DMS79 treated with DMSO at 0.1 percent for 48 hours (cell line): ENCODE data around the gene NUBPL.
"Not testable (repeated sequence)": the region's sequence is repeated elsewhere in the genome, so short reads cannot be mapped to it uniquely, and the experiment has no call there.

ENCODE experiments used
- DNase-seq: peaks from one replicate; lab custom pipeline; 2025; lab: John Stamatoyannopoulos, UW

NUBPL gene

GRCh38 chr14:31813724-31814490, 252.7 kb downstream of the NUBPL start:
- DNase-seq, result not testable (repeated sequence)

GRCh38 chr14:31819281-31819680, 258.1 kb downstream of the NUBPL start:
- DNase-seq, result no peak

DNA sequence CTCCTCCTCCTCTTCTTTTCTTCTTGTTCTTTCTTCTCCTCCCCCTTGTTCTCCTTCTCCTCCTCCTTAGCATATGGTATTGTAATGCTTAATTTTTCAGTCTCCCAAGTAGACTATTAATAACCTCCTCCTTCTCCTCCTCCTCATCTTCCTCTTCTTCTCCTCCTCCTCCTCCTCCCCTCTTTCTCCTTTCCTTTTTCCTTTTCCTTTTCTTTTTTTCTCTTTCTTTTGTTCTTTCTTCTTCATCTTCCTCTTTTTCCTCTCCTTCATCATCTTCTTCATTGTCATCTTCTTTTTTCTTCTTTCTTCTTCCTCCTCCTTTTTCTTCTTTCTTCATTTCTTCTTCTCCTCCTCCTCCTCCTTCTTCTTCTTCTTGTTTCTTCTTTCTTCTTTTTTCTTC, 264.3 kb downstream of the NUBPL start:
- DNase-seq, result no peak

DNA sequence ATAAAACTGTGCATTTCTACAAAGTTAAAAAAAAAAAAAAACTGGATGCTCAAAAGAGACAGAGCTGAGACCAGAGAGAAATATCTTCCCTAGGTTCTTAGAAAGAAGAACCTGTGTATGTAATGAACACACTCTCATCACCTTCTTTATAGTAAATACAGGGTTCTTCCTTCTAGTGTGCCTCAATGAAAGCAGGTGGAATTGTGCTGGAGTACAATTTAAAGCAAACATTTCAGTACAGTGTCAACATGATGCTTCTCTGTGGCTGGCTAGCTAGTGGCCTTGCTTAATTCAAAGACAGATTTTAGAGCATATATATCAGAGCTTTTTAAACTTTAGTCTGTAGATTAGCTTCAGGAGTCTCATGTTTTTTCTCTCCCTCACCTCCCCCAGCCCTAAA, 266.1 kb downstream of the NUBPL start:
- DNase-seq, result no peak

GRCh38 chr14:31828946-31829868, 268.0 kb downstream of the NUBPL start:
- DNase-seq, result no peak

- no peak for DNase-seq
These were observed 273.4 kb downstream of the NUBPL start for GRCh38 chr14:31834616-31835015.

DNA sequence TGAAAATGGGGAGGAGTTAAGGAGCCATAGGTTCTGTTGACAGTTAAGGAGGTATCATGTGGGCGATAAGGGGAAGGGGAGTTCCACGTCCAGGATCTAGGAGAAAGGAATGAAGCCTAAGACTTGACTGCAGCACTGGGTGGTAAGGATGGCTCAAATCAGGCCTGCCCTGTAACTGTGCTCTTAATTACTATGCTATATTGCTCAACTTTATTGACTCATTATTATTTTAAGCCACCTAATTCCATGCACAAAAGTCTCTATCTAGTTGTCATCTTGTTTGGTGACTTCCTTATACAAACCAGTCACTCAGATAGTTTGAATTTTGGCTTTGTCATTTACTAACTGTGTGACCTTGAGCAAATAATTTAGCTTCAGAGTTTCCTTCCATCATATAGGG, 273.8 kb downstream of the NUBPL start:
- no peak for DNase-seq

- DNase-seq, result no peak
These were observed 275.8 kb downstream of the NUBPL start for GRCh38 chr14:31837031-31837430.

- no peak for DNase-seq
These were observed 281.7 kb downstream of the NUBPL start for GRCh38 chr14:31842899-31843298.

GRCh38 chr14:31843361-31844091, 282.3 kb downstream of the NUBPL start:
- no peak for DNase-seq

DNA sequence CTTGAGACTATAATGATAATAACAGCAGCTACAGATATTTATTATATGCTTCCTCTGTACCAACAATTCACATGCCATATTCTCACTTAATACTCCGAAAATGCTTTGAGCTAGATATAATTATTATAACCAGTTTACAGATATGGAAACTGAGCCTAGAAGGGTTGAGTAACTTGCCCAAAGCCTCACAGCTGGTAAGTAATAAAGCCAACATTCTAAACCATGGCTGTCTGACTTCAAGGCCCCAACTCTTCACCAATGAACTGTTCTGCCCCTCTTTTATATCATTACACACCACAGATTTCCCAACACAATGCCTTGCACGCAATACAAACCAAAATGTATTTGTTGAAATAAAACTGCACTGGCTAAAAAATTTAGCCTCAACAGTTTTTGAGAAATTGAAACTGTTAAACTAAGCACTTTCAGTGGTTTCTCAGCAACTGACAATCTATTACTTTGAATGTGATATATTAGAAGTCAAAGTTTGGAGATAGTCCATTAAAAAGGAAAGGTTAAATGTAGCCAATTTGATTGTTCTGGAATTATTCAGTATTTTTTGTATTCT, 293.4 kb downstream of the NUBPL start:
- no peak for DNase-seq

DNA sequence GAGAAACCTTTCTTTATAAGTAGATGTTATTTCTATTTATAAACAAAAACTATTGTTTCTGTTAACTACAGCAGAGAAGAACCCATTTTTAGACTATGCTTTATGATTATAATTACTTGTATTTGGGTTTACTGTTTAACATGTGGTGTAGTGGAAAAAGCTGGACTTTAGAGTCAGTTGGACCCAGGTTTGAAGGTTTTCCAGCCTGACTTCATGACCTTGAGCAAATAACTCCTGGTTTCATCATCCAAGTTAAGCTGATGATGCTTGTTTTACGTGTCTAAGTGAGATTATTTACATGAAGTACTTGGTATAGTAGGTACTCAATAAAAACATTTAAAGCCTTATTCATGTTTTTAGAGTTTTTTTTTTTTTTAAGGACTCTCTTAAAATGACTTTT, 294.1 kb downstream of the NUBPL start:
- no peak for DNase-seq

DNA sequence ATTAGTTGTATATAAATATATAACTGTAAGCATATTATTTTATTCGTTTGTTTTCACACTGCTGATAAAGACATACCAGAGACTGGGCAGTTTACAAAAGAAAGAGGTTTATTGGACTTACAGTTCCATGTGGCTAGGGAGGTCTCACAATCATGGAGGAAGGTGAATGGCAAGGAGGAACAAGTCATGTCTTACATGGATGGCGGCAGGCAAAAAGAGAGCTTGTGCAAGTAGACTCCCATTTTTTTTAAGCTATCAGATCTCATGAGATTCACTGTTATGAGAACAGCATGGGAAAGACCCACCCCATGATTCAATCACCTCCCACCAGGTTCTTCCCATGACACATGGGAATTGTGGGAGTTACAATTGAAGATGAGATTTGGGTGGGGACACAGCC, 294.8 kb downstream of the NUBPL start:
- not testable (repeated sequence) for DNase-seq

- no peak for DNase-seq
These were observed 297.7 kb downstream of the NUBPL start for GRCh38 chr14:31858868-31859267.

DNA sequence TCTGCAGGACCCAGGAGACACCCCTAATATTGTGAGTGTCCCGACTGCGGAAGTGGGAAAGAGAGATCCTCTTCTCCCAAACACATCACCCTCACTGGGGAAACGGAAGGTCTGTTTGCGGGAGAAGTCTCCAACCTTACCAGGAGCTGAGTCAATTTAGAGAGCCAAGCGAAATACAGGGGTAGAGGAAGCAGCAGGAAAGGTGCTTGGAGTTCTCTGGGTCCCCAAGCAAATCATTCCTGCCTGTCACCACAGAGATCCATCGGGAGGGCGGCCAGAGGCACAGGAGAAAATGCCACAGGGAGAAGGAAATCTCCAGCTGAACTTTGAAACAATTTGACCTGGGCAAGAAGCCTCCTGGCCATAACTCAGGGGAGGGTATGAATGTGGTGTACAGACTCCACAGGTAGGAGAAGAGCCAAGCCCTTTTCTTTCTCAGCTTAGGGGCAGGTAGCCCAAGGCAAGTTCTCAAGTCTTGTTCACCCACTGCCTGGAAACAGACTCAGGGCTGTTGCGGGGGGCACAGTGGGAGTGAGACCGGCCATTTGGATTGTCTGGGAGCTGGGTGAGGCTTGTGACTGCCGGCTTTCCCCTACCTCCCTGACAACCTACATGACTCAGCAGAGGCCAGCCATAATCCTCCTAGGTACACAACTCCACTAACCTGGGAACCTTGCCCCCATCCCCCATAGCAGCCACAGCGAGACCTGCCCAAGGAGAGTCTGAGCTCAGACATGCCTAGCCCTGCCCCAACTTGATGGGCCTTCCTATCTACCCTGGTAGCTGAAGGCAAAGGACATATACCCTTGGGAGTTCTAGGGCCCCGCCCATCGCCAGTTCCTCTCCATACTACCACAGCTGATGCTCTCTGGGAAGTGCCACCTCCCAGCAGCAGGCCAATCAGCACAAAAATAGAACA, 304.0 kb downstream of the NUBPL start:
- DNase-seq, result no peak

GRCh38 chr14:31867570-31867969, 306.4 kb downstream of the NUBPL start:
- no peak for DNase-seq

GRCh38 chr14:31868096-31868495, 306.9 kb downstream of the NUBPL start:
- not testable (repeated sequence) for DNase-seq

- no peak for DNase-seq
These were observed 315.5 kb downstream of the NUBPL start for GRCh38 chr14:31876741-31877140.

- DNase-seq, result no peak
These were observed 316.1 kb downstream of the NUBPL start for GRCh38 chr14:31877255-31877798.

GRCh38 chr14:31879661-31880348, 318.6 kb downstream of the NUBPL start:
- DNase-seq, result no peak
